SJSA1 (cell line): ENCODE data around the gene NPRL2. TPM values are rescaled to one million over a fixed set of nuclear protein-coding genes. Genes with fewer than 3 reads are reported as not detected.

ENCODE experiments used
- DNase-seq, 2 experiments: peaks; one replicate each; pipeline ENCODE4 v3.0.0-alpha.2; 2015 to 2020; ENCODE audit warnings: low spot score in 2 of 2, low read depth in 1 of 2
- H3K27ac ChIP-seq: fragments of 250-450 bp; sonication (Bioruptor Pico); 2 replicates; pipeline ENCODE4 v1.5.1; 2020; ENCODE audit warnings: mild to moderate bottlenecking, moderate library complexity
- H3K27me3 ChIP-seq: fragments of 250-450 bp; sonication (Bioruptor Pico); replicated peaks from 2 replicates; pipeline ENCODE4 v1.5.1; 2020; ENCODE audit warnings: mild to moderate bottlenecking, moderate library complexity
- H3K36me3 ChIP-seq: fragments of 250-450 bp; sonication (Bioruptor Pico); 2 replicates; pipeline ENCODE4 v1.5.1; 2020; ENCODE audit warnings: mild to moderate bottlenecking
- H3K4me1 ChIP-seq: fragments of 250-450 bp; sonication (Bioruptor Pico); replicated peaks from 2 replicates; pipeline ENCODE4 v1.6.1; 2021; ENCODE audit warnings: mild to moderate bottlenecking
- H3K4me3 ChIP-seq: fragments of 250-450 bp; sonication (Bioruptor Pico); 2 replicates; pipeline ENCODE4 v1.5.1; 2020; ENCODE audit warnings: mild to moderate bottlenecking
- H3K9me3 ChIP-seq: fragments of 250-450 bp; sonication (Bioruptor Pico); replicated peaks from 2 replicates; pipeline ENCODE4 v1.5.1; 2020; ENCODE audit warnings: mild to moderate bottlenecking
- total RNA-seq: library from RNA; depleted of rRNA; stranded (reverse); fragments of >200 nt; shearing (Covaris generic); gene quantifications from 2 replicates; pipeline ENCODE4 v1.2.3, GENCODE V29; 2014

The NPRL2 gene
- total RNA-seq, 1 experiment from 2014 or later: 9.9 TPM

DNA sequence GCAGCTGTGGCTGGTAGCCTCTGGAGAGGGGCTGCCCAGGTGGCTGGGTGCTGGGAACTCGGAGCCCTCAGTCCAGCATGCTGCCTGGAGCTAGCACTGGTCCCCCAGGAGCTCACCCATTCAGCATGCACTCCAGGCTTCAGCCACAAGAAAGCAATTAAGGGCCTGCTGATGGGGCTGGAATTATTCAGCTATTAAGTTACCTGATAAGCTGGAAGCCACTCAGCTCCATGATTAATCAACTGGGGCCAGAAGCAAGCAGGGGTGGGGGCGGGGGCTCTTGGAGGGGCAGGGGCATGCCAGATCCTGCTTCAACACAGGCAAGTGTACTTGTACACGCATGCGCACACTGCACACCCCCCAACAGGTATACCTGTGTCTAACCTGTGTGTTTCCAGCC is 30.8 kb upstream of the NPRL2 start:
- no peaks in the 10 kb centered on the region; the same call in 1 of the 2 replicates for H3K27me3 ChIP-seq
- DNase-seq: no peak
- H3K27ac ChIP-seq: no peak overlapping the region
- no peak overlapping the region for H3K4me3 ChIP-seq
- no peaks in the 10 kb centered on the region for H3K36me3 ChIP-seq
- H3K9me3 ChIP-seq: no peaks in the 10 kb centered on the region
- no peaks in the 10 kb centered on the region for H3K4me1 ChIP-seq

- Histone ChIP-seq H3K9me3 (no peaks in the 10 kb centered on the region), H3K27ac (no peak overlapping the region), H3K4me3 (no peak overlapping the region), H3K4me1 (no peaks in the 10 kb centered on the region), H3K36me3 (no peaks in the 10 kb centered on the region), H3K27me3 (no peaks in the 10 kb centered on the region; the same call in 1 of the 2 replicates)
- no peak for DNase-seq
Observed at GRCh38 chr3:50380405-50381085, 30.0 kb upstream of the NPRL2 start.

DNA sequence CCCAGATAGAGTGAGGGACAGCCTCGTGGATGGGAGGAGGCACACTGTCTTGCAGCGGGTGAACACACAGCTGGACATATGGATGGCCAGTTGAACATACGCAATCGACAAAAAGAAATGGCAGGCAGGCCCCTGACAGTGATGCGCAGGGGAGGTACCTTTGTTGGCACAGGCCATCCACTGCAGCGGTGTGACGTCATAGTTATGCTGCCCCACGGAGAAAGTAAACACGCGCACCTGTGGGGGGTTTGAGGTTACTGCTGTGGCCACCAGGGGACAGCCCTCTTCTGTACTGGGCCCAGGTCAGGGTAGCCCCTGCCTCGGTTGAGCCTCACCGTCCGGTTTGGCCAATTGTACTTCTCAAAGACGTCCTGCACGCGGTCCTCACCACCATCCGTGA is 28.2 kb upstream of the NPRL2 start:
- no peak overlapping the region for H3K4me3 ChIP-seq
- no peaks in the 10 kb centered on the region; the same call in 1 of the 2 replicates for H3K27me3 ChIP-seq
- no peaks in the 10 kb centered on the region for H3K36me3 ChIP-seq
- H3K9me3 ChIP-seq: no peaks in the 10 kb centered on the region
- no peaks in the 10 kb centered on the region for H3K4me1 ChIP-seq
- no peak overlapping the region for H3K27ac ChIP-seq
- DNase-seq: no peak

DNA sequence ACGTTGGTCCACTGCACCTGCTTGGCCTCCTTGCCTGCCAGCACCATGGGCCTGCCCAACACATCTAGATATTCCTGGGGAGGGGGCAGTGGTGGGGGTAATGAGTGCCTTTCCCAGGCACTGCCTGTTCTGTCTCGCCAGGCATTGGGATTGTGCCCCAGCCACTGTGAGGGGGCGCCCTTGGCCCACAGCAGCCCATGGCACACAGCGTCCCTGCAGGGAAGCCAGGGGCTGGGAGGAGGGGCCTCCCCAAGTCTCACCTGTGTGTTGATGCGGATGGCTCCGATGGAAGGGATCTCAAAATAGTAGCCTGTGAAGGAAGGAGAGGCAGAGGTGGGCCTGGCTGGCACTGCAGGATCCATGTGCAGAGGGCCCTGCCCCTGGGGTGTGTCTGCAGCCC is 27.4 kb upstream of the NPRL2 start:
- Histone ChIP-seq H3K4me1 (no peaks in the 10 kb centered on the region), H3K27me3 (no peaks in the 10 kb centered on the region; the same call in 1 of the 2 replicates), H3K9me3 (no peaks in the 10 kb centered on the region), H3K36me3 (no peaks in the 10 kb centered on the region), H3K27ac (no peak overlapping the region), H3K4me3 (no peak overlapping the region)
- DNase-seq: no peak

GRCh38 chr3:50375258-50375931 is 24.8 kb upstream of the NPRL2 start:
- H3K27ac ChIP-seq: no peak overlapping the region
- no peaks in the 10 kb centered on the region for H3K4me1 ChIP-seq
- peaks cover 8% of the 10 kb centered on the region; the same call in 1 of the 2 replicates for H3K27me3 ChIP-seq
- no peaks in the 10 kb centered on the region for H3K36me3 ChIP-seq
- no peak for DNase-seq
- no peak overlapping the region for H3K4me3 ChIP-seq
- no peaks in the 10 kb centered on the region for H3K9me3 ChIP-seq

DNA sequence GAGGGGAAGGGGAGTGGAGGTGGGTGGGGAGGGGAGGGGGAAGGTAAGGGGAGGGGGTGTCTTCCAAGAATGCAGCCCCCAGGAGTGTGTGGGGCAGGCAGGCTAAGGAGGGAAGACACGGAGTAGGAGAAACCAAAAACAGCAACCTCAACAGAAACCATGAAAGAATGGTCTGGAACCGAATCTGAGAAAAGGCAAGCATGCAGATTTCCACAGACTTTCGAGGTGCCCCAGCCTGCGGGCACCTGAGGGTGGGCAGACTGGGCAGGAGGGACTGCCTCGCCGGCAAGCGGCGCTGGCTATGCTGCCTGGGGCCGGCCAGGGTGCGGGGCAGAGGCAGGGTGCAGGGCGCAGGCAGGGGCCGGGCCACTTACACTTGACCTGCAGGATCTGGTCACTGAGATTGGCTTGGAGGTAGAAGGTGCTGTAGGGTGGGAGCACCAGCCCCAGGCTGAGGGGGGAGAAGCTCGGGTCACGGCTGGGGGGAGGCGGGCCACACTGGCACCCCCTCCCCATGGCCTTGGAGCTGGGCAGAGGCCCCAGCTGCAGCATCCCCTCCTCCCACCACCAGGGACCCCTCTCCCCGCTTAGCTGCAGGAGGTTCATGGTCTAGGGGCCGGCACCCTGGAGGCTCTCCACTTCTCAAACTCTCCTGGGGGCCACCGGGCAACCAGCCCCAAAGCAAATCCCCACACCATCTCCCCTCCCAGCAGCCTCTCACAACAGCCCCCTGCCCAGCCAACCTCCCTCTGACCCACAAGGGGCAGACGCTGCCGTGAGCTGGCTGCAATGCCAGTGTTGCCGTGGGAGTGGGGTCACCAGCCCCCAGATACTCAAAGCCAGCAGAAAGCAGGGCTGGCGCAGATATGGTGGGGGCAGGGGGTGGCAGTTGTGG is 24.0 kb upstream of the NPRL2 start:
- no peak for DNase-seq
- Histone ChIP-seq H3K9me3 (no peaks in the 10 kb centered on the region), H3K36me3 (no peaks in the 10 kb centered on the region), H3K27me3 (peaks cover 9% of the 10 kb centered on the region; the same call in 1 of the 2 replicates), H3K27ac (no peak overlapping the region), H3K4me1 (no peaks in the 10 kb centered on the region), H3K4me3 (no peak overlapping the region)

- DNase-seq: no peak
- H3K27me3 ChIP-seq: peaks cover 15% of the 10 kb centered on the region
- H3K27ac ChIP-seq: no peak overlapping the region
- no peaks in the 10 kb centered on the region for H3K36me3 ChIP-seq
- no peaks in the 10 kb centered on the region for H3K9me3 ChIP-seq
- H3K4me1 ChIP-seq: no peaks in the 10 kb centered on the region
- no peak overlapping the region for H3K4me3 ChIP-seq
Observed at GRCh38 chr3:50373146-50374051, 22.8 kb upstream of the NPRL2 start.

DNA sequence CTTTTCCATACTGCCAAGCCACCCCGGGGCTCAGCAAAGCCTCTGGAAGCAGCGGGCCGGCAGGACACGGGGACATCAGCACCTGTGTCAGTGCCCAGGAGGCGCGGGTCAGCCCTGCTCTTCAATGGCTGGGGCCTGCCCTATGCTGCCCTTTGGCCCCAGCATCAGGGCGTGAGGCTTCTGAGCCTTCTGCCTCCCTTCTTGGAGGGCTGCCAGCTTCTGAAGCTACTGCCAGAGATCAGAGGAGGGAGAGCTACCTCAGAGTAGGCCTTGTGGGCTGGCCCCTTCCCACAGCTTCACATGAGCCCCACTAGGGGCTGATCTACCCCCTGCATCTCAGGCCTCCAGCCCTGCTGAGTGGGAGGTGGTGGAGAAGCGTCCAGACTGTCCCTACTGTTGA is 21.8 kb upstream of the NPRL2 start:
- H3K4me1 ChIP-seq: no peaks in the 10 kb centered on the region
- no peaks in the 10 kb centered on the region for H3K9me3 ChIP-seq
- no peak overlapping the region for H3K27ac ChIP-seq
- H3K36me3 ChIP-seq: no peaks in the 10 kb centered on the region
- H3K4me3 ChIP-seq: no peak overlapping the region
- H3K27me3 ChIP-seq: peaks cover 15% of the 10 kb centered on the region
- no peak for DNase-seq

GRCh38 chr3:50371133-50371685 is 20.6 kb upstream of the NPRL2 start:
- Histone ChIP-seq H3K36me3 (no peaks in the 10 kb centered on the region), H3K4me3 (no peak overlapping the region), H3K4me1 (no peaks in the 10 kb centered on the region), H3K27me3 (peaks cover 15% of the 10 kb centered on the region), H3K9me3 (no peaks in the 10 kb centered on the region), H3K27ac (no peak overlapping the region)
- DNase-seq: no peak

DNA sequence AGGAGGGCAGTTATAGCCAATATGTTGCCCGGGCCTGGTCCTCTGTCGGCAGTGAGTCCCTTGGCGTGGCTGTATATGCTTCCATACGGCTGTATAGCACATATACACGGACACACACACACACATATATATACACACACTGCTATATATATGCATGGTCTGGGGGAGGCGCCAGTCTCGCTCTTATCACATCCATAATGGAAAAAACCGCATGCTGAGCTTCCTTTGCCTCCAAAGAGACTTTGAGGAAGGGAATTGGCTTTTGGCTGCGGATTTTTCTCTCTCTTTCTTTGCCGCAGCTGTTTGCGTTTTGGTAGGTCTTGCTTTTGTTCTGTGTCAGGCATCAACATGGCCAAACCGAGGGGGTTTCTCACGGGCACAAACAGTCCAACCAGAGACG is 20.0 kb upstream of the NPRL2 start:
- Histone ChIP-seq H3K27ac (no peak overlapping the region), H3K4me3 (no peak overlapping the region), H3K36me3 (no peaks in the 10 kb centered on the region), H3K27me3 (peaks cover 15% of the 10 kb centered on the region), H3K4me1 (no peaks in the 10 kb centered on the region), H3K9me3 (no peaks in the 10 kb centered on the region)
- no peak for DNase-seq

DNA sequence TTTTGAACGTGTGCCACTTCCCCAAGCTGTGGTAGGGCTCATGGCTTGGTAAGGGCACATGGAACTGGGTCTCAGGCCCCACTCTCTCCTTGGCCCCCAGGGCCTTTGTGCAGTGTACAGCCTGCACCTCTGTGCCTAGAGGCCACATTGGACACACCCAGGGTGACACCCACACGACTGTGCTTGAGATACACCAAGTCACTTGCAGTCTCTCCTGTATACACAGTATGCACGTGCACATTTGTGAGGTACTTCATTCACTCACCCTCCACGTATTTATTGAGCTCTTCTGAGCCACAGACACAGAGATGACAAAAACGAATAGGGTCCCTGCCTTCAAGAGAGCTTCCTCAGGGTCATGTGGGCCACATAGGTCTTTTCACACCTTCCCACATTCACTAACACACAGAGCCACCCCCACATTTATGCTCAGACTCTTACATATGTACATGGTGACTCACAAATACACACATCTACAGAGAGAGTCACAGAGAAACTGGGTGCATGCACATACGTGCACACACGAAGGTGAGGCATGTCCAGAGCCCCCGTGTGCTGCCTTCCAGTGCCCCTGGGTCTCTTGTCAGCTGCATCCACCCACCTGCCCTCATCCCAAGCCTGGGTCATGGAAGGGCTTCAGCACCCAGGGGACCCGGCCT is 18.6 kb upstream of the NPRL2 start:
- H3K27ac ChIP-seq: no peak overlapping the region
- no peaks in the 10 kb centered on the region for H3K36me3 ChIP-seq
- no peak for DNase-seq
- H3K9me3 ChIP-seq: no peaks in the 10 kb centered on the region
- H3K27me3 ChIP-seq: peaks cover 15% of the 10 kb centered on the region
- H3K4me1 ChIP-seq: no peaks in the 10 kb centered on the region
- no peak overlapping the region for H3K4me3 ChIP-seq

GRCh38 chr3:50365842-50366220 is 15.3 kb upstream of the NPRL2 start:
- Histone ChIP-seq H3K4me1 (no peaks in the 10 kb centered on the region), H3K4me3 (no peak overlapping the region), H3K9me3 (no peaks in the 10 kb centered on the region), H3K27ac (no peak overlapping the region), H3K27me3 (peaks cover 9% of the 10 kb centered on the region), H3K36me3 (no peaks in the 10 kb centered on the region)
- no peak for DNase-seq
